Urothelium cell line (cell line): ENCODE results near the gene INPP5J.

ENCODE experiments used
- DNase-seq: peaks from one replicate; pipeline ENCODE4 v3.0.0; 2011; ENCODE audit warnings: low spot score, mixed read lengths
- FAIRE-seq: peaks from 2 replicates; lab custom pipeline; 2011; peaks lifted over from hg19 to GRCh38; lab: Jason Lieb, UNC

The INPP5J gene

GRCh38 chr22:31124811-31125465 is 2.2 kb downstream of the INPP5J start:
- no peak for FAIRE-seq
- DNase-seq = no peak

- FAIRE-seq = no peak
- no peak for DNase-seq
Measured at GRCh38 chr22:31125521-31126117, 2.9 kb downstream of the INPP5J start.

DNA sequence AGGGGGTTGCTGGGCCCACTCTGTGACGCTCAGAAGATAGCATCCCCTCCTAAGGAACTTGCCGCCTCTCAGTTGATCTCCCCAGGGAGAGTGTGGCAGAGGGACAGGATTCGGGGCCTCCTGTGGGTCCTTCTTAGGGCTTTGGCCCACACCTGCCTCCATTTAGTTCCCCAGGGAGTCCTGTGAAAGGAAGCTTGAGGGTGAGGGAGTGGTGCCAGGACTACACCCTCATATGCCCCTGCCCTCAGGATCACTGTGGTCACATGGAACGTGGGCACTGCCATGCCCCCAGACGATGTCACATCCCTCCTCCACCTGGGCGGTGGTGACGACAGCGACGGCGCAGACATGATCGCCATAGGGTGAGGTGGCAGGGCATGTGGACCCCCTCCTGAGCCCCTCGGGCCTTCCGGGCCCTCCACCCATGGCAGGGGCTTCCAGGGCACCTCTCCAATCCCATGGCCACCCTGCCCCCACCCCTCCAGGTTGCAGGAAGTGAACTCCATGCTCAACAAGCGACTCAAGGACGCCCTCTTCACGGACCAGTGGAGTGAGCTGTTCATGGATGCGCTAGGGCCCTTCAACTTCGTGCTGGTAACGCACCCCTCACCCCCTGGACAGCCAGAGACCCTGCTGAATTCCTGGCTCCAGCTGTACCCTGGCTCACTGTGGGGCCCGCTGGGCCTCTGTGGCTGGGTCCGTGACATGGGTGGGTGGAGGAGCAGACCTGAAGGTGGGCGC is 3.5 kb downstream of the INPP5J start:
- DNase-seq (no peak), FAIRE-seq (no peak)

DNA sequence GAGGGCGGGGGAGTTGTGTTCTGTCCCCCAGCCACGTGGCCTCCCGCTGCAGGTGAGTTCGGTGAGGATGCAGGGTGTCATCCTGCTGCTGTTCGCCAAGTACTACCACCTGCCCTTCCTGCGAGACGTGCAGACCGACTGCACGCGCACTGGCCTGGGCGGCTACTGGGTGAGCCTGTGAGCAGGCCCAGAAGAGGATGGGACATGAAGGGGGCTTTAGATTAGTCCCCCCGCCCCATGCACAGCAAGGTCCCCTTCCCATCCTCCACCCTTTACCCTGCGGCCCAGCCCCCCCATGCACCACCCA is 4.1 kb downstream of the INPP5J start:
- DNase-seq = no peak
- FAIRE-seq = peak; percentile 74

- FAIRE-seq (peak; percentile 17), DNase-seq (no peak)
Measured at GRCh38 chr22:31127181-31127772, 4.5 kb downstream of the INPP5J start.

DNA sequence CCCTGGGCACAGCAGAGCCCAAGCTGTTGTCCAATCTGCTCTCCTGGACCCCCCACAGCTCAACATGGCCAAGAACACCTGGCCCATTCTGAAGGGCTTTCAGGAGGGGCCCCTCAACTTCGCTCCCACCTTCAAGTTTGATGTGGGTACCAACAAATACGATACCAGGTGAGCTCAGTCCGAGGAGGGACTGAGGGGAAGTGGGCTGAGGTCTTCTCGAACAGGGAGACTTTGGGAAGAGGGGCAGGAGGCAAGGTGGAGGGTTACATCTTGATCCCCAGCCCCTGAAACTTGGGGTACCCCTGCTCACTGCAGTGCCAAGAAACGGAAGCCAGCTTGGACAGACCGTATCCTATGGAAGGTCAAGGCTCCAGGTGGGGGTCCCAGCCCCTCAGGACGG is 5.4 kb downstream of the INPP5J start:
- no peak for DNase-seq
- FAIRE-seq = peak; percentile 65

- DNase-seq = no peak
- no peak for FAIRE-seq
Measured at GRCh38 chr22:31130873-31131272, 8.1 kb downstream of the INPP5J start.

GRCh38 chr22:31133911-31134310 is 11.1 kb downstream of the INPP5J start:
- FAIRE-seq (no peak), DNase-seq (no peak)

- no peak for FAIRE-seq
- no peak for DNase-seq
Measured at GRCh38 chr22:31134688-31135087, 11.9 kb downstream of the INPP5J start.

- no peak for FAIRE-seq
- DNase-seq = no peak
Measured at GRCh38 chr22:31135706-31136105, 12.9 kb downstream of the INPP5J start.

- FAIRE-seq (no peak), DNase-seq (no peak)
Measured at GRCh38 chr22:31136155-31136554, 13.4 kb downstream of the INPP5J start.

- DNase-seq = no peak
- FAIRE-seq = no peak
Measured at GRCh38 chr22:31136711-31137110, 13.9 kb downstream of the INPP5J start.

DNA sequence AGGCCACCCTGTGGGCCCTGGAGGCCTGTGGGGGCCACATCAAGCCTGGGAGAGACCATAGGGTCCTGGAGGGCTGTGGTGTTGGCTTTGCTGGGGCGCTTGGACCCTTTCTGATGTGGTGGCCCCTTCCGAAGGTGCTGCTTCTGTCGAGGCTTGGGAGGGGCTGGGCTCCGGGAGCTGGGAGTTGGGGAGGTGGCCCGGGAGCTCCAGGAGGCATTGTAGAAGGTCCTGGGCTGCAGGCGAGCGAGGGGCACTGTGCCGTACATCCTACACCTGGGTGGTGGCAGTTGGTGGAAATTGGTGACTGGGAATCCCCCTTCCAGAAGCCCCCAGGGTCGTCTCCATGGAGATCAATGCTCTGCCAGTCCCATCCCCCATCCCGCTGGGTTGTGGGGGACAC is 15.0 kb downstream of the INPP5J start:
- FAIRE-seq (no peak), DNase-seq (no peak)

DNA sequence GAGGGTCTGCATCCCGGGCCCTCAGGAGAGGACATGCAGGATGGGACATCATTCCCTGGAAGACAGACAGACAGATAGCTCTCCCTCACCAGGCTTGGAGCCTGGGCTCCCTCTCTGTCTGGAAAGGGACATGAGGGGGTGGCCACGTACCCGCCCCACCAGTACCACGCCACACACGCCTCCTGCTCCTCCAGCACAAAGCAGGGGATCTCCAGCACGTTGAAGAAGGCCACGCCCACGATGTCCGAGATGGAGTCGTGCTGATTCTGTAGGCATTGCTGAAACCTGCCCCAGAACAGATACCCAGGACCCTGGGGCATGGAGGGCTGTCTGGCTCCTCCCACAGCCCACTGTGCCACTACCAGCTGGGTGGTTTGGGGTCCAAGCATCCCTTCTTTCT is 15.4 kb downstream of the INPP5J start:
- FAIRE-seq = no peak

DNA sequence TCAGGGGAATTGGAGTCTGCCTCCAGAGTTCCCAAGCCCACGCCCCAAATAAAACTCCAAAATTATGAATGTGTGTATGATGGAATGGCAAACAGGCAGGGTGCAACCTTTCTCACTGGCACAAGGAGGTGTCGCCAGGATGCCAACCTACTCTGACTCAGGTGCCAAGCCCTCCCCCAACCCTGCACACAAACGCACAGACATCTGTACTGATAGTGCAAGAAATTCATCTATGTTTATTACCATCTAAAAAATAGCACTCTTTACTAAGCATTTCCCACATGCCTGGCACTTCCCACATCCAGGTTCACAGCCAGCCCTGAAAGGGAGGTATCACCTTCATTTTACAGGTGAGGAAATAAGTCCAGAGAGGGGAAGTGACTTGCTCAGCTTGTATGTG is 16.3 kb downstream of the INPP5J start:
- no peak for DNase-seq
- no peak for FAIRE-seq

More for the DNA sequence above, 15.4 kb downstream of the INPP5J start:
- DNase-seq = no peak

GRCh38 chr22:31139866-31140716 is 17.3 kb downstream of the INPP5J start, which contains the start of gene PLA2G3:
Gene PLA2G3, minus strand, starts transcription at chr22:31140508. Its CDS starts 154 bp downstream, at chr22:31140354.
- no peak for FAIRE-seq
- no peak for DNase-seq

- no peak for FAIRE-seq
- DNase-seq = no peak
Measured at GRCh38 chr22:31140746-31141145, 18.0 kb downstream of the INPP5J start.

GRCh38 chr22:31141551-31141950 is 18.8 kb downstream of the INPP5J start:
- DNase-seq (no peak), FAIRE-seq (no peak)

- DNase-seq (no peak), FAIRE-seq (peak; percentile 37)
Measured at GRCh38 chr22:31142285-31142684, 19.5 kb downstream of the INPP5J start.

- FAIRE-seq = no peak
Measured at GRCh38 chr22:31143038-31143437, 20.3 kb downstream of the INPP5J start.

DNA sequence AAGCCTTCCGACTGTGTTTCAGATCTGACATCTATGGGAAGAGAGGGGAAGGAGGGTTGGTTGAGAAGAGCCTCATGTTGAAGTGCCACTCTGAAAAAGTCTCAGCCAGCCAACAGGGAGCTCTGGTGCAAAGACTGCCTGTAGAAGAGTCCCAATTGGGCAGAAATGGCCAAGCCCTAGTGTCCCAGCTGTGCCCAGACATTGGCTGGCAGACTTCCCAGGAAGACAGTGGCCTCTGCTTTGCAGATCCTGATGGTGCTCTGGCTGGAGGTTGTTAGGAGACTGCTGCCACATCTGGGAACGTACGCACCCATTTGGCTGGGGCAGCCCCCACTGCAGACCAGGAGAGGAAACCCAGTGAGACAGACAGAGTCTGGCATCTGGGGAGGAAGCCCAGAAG is 20.8 kb downstream of the INPP5J start:
- DNase-seq = no peak
- no peak for FAIRE-seq

More at GRCh38 chr22:31143038-31143437, 20.3 kb downstream of the INPP5J start:
- DNase-seq = no peak
